NCI-H748 (cell line): Measurements from ENCODE around the gene SERTM1.

Experiments
- DNase-seq: peaks from one replicate; lab custom pipeline; 2025; ENCODE audit not compliant: unreplicated experiment; lab: John Stamatoyannopoulos, UW

The SERTM1 gene

GRCh38 chr13:36709136-36709890 is 35.5 kb downstream of the SERTM1 start:
- DNase-seq, result no peak

GRCh38 chr13:36710396-36710795 is 36.6 kb downstream of the SERTM1 start:
- DNase-seq, result no peak

- no peak for DNase-seq
Measured at GRCh38 chr13:36712290-36712689, 38.5 kb downstream of the SERTM1 start.

- no peak for DNase-seq
Measured at GRCh38 chr13:36712770-36713169, 39.0 kb downstream of the SERTM1 start.

GRCh38 chr13:36713887-36714286 is 40.1 kb downstream of the SERTM1 start:
- DNase-seq, result no peak

GRCh38 chr13:36715841-36716240 is 42.0 kb downstream of the SERTM1 start:
- DNase-seq, result no peak

- no peak for DNase-seq
Measured at GRCh38 chr13:36717017-36717416, 43.2 kb downstream of the SERTM1 start.

GRCh38 chr13:36717966-36718545 is 44.2 kb downstream of the SERTM1 start:
- no peak for DNase-seq

- DNase-seq, result no peak
Measured at GRCh38 chr13:36718686-36719085, 44.9 kb downstream of the SERTM1 start.

- no peak for DNase-seq
Measured at GRCh38 chr13:36724141-36724540, 50.3 kb downstream of the SERTM1 start.

- DNase-seq, result no peak
Measured at GRCh38 chr13:36725936-36726335, 52.1 kb downstream of the SERTM1 start.

- no peak for DNase-seq
Measured at GRCh38 chr13:36728006-36728405, 54.2 kb downstream of the SERTM1 start.

- peak; percentile 78 for DNase-seq
Measured at GRCh38 chr13:36736119-36736726, 62.4 kb downstream of the SERTM1 start.

- no peak for DNase-seq
Measured at GRCh38 chr13:36737524-36738083, 63.8 kb downstream of the SERTM1 start.

- no peak for DNase-seq
Measured at GRCh38 chr13:36745436-36745835, 71.6 kb downstream of the SERTM1 start.

GRCh38 chr13:36746051-36746450 is 72.2 kb downstream of the SERTM1 start:
- DNase-seq, result no peak
